Upper lobe of left lung (tissue), 6 donors: ENCODE measurements around the gene ELF1. TPM values are rescaled to one million over a fixed set of nuclear protein-coding genes. Genes with fewer than 3 reads are reported as not detected.

Experiments used
- ATAC-seq, 2 donors: fragments of 200-7000 bp; cut with Tn5 transposase; one replicate each; pipeline ENCODE4 v1.9.1; 2022; ENCODE audit warnings: mild to moderate bottlenecking in 2 of 2, moderate library complexity in 2 of 2; ENCODE audit not compliant: low FRiP score in 2 of 2
- DNase-seq, 2 donors: peaks; one replicate each; pipeline ENCODE4 v3.0.0-alpha.2; 2019 to 2020
- H3K27ac ChIP-seq, 4 donors: fragments of 200-600 bp; sonication (generic); one replicate each; pipeline ENCODE4 v1.5.1; 2016 to 2019
- H3K27me3 ChIP-seq, 4 donors: fragments of 200-600 bp; sonication (generic); one replicate each; pipeline ENCODE4 v1.5.1; 2017 to 2019
- H3K36me3 ChIP-seq, 4 donors: fragments of 200-600 bp; sonication (generic); one replicate each; pipeline ENCODE4 v1.5.1; 2016 to 2019
- H3K4me1 ChIP-seq, 4 donors: fragments of 200-600 bp; sonication (generic); one replicate each; pipeline ENCODE4 v1.5.1; 2018 to 2019
- H3K4me3 ChIP-seq, 4 donors: fragments of 200-600 bp; sonication (generic); one replicate each; pipeline ENCODE4 v1.5.1; 2017 to 2019; ENCODE audit warnings: mild to moderate bottlenecking in 2 of 4, moderate library complexity in 1 of 4
- H3K9me3 ChIP-seq, 4 donors: fragments of 200-600 bp; sonication (generic); one replicate each; pipeline ENCODE4 v1.5.1; 2018 to 2019
- CTCF ChIP-seq, 6 experiments: fragments of 450-650 bp in 4 of 6; fragments of 200-600 bp in 2 of 6; sonication (generic) in 2 of 6; IDR thresholded peaks; one replicate each; pipeline ENCODE4 v1.5.1; 2016 to 2019; ENCODE audit warnings: antibody characterized with exemption in 6 of 6
- EP300 ChIP-seq, 4 donors: sonication (generic); formaldehyde crosslinking; IDR thresholded peaks; one replicate each; pipeline ENCODE4 v1.5.1; 2017; ENCODE audit warnings: antibody characterized with exemption in 4 of 4, control low read depth in 2 of 4
- POLR2A ChIP-seq, 4 donors: fragments of 450-650 bp; IDR thresholded peaks; one replicate each; pipeline ENCODE4 v1.5.1; 2016 to 2017; ENCODE audit warnings: antibody characterized with exemption in 4 of 4, mild to moderate bottlenecking in 2 of 4
- POLR2AphosphoS5 ChIP-seq, 2 donors: sonication (generic); formaldehyde crosslinking; IDR thresholded peaks; one replicate each; pipeline ENCODE4 v1.5.1; 2017; ENCODE audit warnings: antibody characterized with exemption in 2 of 2
- WGBS, 2 donors: methylation state at CpG; one replicate each; pipeline ENCODE4 v1.1.5; 2017 to 2018; 5-methylcytosine and 5-hydroxymethylcytosine counted together
- total RNA-seq, 6 donors: library from RNA; depleted of rRNA in 4 of 6; stranded (reverse); fragments of >200 nt in 4 of 6; gene quantifications; one replicate each; pipeline versions ENCODE4 v1.1.0 to v1.2.1, GENCODE V29; 2016 to 2021
- donor health status: DM: no; HTN: no; CAD: no; lungs with moderate emphysema.
- donor health status: DM: no; HTN: yes; CAD: no; lungs with severe emphysema.

The ELF1 gene
- total RNA-seq = 100 to 1,000 TPM in 1 of 6 donors, 10 to 100 TPM in 5; 52.6 to 134 (median 78.6) TPM

DNA sequence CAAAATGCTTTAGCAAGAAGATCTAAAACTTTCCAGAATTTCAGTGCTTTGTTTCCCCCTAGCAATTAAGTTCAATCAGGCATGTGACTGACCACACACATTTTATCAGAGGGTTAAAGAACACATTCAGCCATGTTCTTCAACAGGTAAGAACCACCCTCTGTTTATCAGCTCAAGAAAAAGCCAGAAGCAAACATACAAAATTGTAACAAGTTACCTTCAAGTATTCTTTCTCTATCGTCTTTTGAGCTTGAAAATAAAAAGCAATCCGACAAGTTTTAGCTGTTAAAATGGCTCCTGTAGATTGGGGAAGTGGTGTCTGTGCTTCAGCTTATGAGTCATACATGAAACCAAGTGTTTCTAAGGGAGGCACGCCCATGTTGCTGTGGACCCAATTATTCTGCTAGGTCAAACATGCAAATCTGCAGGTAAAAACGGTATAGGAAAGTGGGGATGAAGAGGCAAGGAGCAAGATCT, at the start of gene ELF1:
ELF1 (minus strand) TSS at position 306 of the 477 bp plus-strand sequence. CDS start 37,262 bp downstream, outside the sequence.
- TF ChIP-seq EP300 (IDR thresholded peaks at IDR 0.05) (peak in 1 of 4 donors; percentile 35), CTCF (IDR thresholded peaks at IDR 0.05) (no peak), POLR2A (IDR thresholded peaks at IDR 0.05) (peak in 1 of 4 donors; percentile 62), POLR2AphosphoS5 (IDR thresholded peaks at IDR 0.05) (peak in 1 of 2 donors; percentile 60)
- Histone ChIP-seq H3K4me1 (peaks cover 23 to 29% (median 26%) of the 10 kb centered on the region in 4 donors), H3K27me3 (no peaks in the 10 kb centered on the region), H3K4me3 (peak within 1 kb of the TSS; percentile 10 to 43 (median 34)), H3K36me3 (no peaks in the 10 kb centered on the region), H3K9me3 (no peaks in the 10 kb centered on the region), H3K27ac (peak within 1 kb of the TSS; percentile 84 to 91 (median 86))
- DNase-seq (peak in 1 of 2 donors; percentile 81), ATAC-seq (peak; percentile 93 to 95)
- WGBS, 2 donors = 29 to 41% methylated on average over 4 of the region's 4 CpGs

GRCh38 chr13:41065078-41065477, 46.0 kb upstream of the ELF1 start:
- no peak for ATAC-seq
- H3K27ac ChIP-seq = peak overlapping the region in 1 of 4 donors; percentile 11
- no peaks in the 10 kb centered on the region for H3K9me3 ChIP-seq
- H3K4me1 ChIP-seq = peaks cover 15 to 22% (median 21%) of the 10 kb centered on the region in 4 donors
- H3K4me3 ChIP-seq = no peak overlapping the region
- no peak for DNase-seq
- peaks cover 14 to 47% (median 26%) of the 10 kb centered on the region in 4 donors for H3K36me3 ChIP-seq
- no peaks in the 10 kb centered on the region for H3K27me3 ChIP-seq
- TF ChIP-seq POLR2AphosphoS5 (IDR thresholded peaks at IDR 0.05) (no peak), EP300 (IDR thresholded peaks at IDR 0.05) (no peak), POLR2A (IDR thresholded peaks at IDR 0.05) (no peak), CTCF (IDR thresholded peaks at IDR 0.05) (no peak)

DNA sequence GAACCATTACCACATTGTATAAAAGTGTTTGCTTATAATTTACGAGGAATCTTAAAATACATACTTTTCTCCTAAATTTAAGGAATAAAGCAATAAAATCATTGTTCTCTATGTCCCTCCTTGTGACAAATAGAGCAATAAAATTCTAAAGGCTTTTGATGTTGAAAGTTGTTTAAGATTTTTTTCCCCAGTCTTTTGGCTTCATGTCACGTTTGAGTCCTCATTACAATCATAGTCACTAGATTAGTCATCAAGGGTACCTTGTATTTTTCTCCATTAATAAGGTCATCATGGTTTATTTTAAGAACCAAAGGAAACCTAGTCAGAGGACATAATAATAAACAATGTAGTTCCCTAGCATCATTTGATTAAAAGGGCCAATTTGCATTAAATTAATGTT, 45.4 kb upstream of the ELF1 start:
- H3K27ac ChIP-seq = peak overlapping the region in 1 of 4 donors; percentile 11

GRCh38 chr13:41061914-41062837, 43.1 kb upstream of the ELF1 start:
- Histone ChIP-seq H3K4me1 (peaks cover 35 to 45% (median 40%) of the 10 kb centered on the region in 4 donors), H3K4me3 (peak overlapping the region; percentile 65 to 91 (median 75)), H3K27ac (peak overlapping the region; percentile 89 to 99 (median 96)), H3K36me3 (peaks cover 5 to 18% (median 7%) of the 10 kb centered on the region in 4 donors), H3K9me3 (no peaks in the 10 kb centered on the region), H3K27me3 (no peaks in the 10 kb centered on the region)
- TF ChIP-seq CTCF (IDR thresholded peaks at IDR 0.05) = peak in 1 of 6 experiments; percentile 10
- TF ChIP-seq POLR2A (IDR thresholded peaks at IDR 0.05) = no peak
- TF ChIP-seq POLR2AphosphoS5 (IDR thresholded peaks at IDR 0.05) = no peak
- peak; percentile 67 to 82 for ATAC-seq
- 6% methylated on average over 24 of the region's 24 CpGs for WGBS, 2 donors
- DNase-seq = no peak

More for the DNA sequence above, 45.4 kb upstream of the ELF1 start:
- Histone ChIP-seq H3K36me3 (peaks cover 9 to 41% (median 21%) of the 10 kb centered on the region in 4 donors), H3K9me3 (no peaks in the 10 kb centered on the region), H3K4me3 (no peak overlapping the region), H3K27me3 (no peaks in the 10 kb centered on the region), H3K4me1 (peaks cover 15 to 22% (median 21%) of the 10 kb centered on the region in 4 donors)
- DNase-seq = no peak
- TF ChIP-seq POLR2A (IDR thresholded peaks at IDR 0.05) = no peak
- TF ChIP-seq CTCF (IDR thresholded peaks at IDR 0.05) = no peak
- TF ChIP-seq EP300 (IDR thresholded peaks at IDR 0.05) = no peak
- no peak for TF ChIP-seq POLR2AphosphoS5 (IDR thresholded peaks at IDR 0.05)
- ATAC-seq = no peak
- 59 to 60% methylated on average over 2 of the region's 2 CpGs for WGBS, 2 donors
